HG03060 (cell line): ENCODE measurements around the gene ITPK1.

Experiments used
- ATAC-seq: cut with Tn5 transposase; IDR thresholded peaks from one replicate; pipeline ENCODE4 v1.9.1; 2021; ENCODE audit warnings: low read depth, moderate number of reproducible peaks; ENCODE audit not compliant: unreplicated experiment

ITPK1 gene

GRCh38 chr14:92944976-92945375 lies 170.7 kb downstream of the ITPK1 start:
- ATAC-seq: no peak

DNA sequence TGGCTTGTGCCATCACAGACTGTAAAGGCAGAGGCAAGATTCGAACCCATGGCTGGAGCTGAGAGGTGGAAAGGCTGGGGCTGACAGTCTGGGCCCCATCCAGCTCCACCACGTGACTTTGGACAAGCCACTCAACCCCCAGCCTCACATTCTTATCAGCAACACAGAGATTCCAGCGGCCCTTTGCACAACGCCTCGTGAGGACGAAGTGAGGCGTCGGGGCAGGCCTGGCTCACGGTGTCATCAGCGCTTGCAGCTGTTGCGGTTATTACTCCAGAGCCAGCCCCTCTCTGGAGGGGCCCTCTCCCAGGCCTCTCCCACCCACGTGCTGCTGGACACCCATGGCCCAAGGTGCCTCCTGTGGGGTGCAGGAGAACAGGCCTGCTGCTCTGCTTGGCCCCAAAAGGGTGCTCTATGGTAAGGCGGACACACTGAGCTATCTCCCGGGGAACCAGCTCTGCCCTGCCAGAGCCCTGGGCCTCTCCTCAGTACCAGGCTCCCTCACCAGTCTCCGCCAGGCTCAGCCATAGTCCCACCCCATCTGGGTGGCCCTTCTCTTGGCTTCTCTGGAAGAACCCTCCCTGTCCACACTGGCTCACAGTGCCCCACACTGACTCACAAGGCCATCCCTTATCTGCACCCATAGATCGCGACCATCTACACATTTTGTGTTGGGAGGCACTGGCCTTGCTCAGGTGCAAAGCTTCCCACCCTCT lies 171.7 kb downstream of the ITPK1 start:
- no peak for ATAC-seq

DNA sequence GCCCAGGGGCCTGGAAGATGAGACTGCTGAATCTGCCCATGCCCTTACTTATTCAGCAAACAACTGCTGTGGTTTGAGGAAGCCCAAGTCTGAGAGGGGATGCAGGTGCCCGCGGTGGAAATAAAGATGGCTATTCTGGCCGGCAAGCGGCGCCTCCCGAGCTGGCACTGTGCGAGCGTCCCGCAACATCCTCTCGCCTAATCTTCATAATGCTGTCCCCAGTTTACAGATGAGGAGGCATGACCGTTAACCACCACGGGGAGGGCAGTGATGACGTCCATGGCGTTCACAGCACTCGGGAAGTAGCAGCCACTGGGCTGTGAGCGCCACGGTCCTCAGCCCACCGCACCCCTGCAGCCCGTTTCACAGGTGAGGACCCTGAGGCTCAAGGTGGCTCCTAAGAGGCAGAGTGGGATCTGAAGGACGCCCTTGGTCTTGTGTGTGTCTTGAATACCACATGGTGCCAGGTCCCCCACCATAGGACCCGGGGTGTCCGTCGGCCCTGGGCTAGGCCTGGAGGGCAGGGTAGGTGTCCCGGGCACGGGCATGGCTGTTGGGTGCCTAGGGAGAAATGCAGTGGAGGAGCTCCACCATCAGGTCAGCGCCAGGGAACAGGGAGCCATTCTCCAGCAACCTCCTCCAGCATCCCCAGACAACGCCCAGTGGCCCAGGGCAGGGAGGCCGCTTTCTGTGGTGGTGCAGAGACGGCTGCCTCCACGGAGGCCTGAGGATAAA lies 172.6 kb downstream of the ITPK1 start:
- ATAC-seq: no peak

DNA sequence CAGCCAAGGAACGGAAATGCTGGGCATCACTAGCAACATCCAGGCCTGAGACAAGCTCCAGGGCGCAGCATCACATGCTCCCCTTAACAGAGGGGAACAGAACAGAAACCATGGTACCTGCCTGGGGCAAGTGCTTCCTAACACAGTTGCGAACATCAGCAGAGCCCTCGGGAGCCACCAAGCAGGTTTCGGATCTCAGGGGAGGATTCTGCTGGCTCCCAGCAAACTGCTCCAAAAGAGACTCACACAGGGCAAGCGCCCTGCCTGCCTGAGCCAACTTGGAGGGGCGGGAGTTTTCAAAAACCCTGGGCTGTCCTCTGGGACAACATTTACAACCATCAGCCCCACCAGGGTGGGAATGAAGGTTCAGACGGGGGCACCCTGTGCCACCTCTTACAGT lies 173.1 kb downstream of the ITPK1 start:
- ATAC-seq: no peak

DNA sequence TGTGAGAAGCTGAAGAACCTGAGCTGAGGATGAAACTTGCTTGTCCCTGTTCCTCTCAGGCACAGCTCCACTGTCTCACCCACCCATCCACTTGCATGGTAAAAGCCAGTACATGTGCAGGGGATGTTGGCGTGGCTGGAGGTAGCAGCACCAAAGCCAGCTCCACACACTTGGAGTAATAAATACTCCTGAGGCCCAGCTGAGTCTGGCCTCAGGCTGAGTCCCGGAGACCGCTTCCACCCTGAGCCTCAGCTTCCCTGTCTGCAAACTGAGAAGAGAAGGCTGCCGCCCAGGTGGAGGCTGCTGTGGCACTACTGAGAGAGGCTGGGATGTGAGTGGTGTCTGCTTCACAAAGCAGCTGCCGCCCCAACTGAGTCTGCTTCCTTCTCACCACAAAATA lies 173.6 kb downstream of the ITPK1 start:
- no peak for ATAC-seq

DNA sequence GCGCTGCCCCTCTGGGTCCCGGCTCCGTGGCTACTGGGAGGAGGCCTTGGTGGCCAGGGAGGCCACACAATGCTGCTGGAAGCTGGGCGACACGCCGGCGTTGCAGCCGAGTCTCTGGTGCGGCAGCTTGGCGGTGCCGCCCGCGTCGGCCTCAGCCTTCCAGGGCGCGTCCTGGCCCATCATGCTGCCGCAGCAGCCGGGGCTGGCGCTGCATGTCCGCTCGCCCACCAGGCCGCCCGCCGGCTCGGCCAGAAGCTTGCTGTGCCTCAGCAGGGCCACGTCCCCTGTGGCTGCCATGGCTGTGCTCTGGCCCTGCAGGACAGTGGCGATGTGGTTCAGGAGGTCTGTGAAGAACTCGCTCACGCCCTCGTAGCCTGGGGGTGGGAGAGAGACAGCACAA lies 174.2 kb downstream of the ITPK1 start:
- ATAC-seq: no peak

DNA sequence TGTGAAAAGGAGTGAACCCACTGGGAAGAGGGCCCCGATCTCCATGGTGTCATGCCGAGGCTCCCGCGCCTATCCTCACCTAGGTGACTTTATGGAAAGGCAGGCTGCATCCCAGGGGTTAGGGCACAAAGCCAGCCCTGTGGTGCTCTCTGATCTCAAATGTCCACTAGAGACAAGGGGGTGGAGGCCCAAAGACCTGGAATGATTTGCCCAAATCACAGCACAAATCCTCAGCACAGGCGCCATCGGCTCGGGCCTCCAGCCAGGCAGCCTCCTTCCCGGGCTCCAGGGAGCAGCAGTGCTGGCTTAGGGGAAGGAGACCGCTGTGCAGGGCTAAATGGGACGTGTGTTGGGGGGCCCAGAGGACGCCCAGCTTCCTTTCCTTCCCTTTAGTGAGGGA lies 175.2 kb downstream of the ITPK1 start:
- ATAC-seq: no peak

GRCh38 chr14:92939699-92940098 lies 176.0 kb downstream of the ITPK1 start:
- ATAC-seq: no peak

- ATAC-seq: no peak
Observed at GRCh38 chr14:92938890-92939671, 176.6 kb downstream of the ITPK1 start.

DNA sequence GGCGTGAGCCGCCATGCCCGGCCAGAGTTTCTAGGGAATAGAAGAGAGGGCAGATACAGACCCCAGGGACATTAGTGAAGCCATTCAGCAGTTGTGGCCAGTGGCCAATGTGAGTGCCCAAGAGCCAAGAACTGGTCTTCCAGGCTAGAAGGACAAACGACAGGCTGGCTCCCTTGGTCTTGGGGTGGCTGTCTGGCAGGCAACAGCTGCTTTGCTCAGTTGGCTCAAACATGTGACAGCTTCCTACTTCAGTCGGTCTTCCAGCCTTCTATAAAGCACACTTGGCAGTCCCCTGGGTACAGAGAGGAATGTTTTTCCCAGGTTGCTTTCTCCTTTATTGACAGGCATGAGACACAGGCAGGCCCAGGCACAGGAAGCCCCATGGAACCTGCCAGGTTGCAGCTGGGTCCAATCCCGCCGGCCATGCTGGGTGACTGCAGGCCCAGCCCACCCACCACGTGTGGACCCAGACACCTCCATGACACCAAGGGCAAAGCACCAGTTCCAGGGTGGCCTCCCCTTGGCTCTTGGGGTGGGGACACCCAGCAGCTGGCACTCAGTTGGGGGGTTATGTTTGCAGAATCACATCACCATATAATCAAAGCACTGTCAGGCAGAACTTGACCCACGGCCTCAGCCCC lies 177.4 kb downstream of the ITPK1 start:
- no peak for ATAC-seq

- ATAC-seq: no peak
Observed at GRCh38 chr14:92937051-92937937, 178.4 kb downstream of the ITPK1 start.

- no peak for ATAC-seq
Observed at GRCh38 chr14:92936085-92936484, 179.6 kb downstream of the ITPK1 start.

- no peak for ATAC-seq
Observed at GRCh38 chr14:92935446-92935845, 180.3 kb downstream of the ITPK1 start.

- no peak for ATAC-seq
Observed at GRCh38 chr14:92934196-92935085, 181.3 kb downstream of the ITPK1 start.

DNA sequence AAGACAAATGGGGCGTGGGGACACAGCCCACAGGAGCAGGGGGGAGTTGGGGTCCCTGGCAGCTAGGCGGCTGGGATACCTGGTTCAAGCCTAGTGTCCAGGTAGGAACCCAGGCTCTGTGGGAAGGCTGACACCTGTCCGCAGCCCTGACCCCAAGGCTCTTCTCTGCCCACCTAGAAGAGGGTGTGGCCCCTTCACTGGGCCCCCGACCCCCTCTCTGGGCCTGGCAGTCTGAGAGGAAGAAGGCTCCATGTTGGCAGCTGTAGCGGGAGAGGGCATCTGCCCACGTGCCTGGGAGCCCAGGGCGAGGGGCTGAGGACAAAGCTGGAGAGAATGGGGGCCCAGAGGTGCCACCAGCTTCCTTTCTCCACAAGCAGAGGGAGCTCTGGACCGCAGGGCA lies 182.2 kb downstream of the ITPK1 start:
- ATAC-seq: no peak

- ATAC-seq: no peak
Observed at GRCh38 chr14:92932448-92933395, 183.0 kb downstream of the ITPK1 start.

DNA sequence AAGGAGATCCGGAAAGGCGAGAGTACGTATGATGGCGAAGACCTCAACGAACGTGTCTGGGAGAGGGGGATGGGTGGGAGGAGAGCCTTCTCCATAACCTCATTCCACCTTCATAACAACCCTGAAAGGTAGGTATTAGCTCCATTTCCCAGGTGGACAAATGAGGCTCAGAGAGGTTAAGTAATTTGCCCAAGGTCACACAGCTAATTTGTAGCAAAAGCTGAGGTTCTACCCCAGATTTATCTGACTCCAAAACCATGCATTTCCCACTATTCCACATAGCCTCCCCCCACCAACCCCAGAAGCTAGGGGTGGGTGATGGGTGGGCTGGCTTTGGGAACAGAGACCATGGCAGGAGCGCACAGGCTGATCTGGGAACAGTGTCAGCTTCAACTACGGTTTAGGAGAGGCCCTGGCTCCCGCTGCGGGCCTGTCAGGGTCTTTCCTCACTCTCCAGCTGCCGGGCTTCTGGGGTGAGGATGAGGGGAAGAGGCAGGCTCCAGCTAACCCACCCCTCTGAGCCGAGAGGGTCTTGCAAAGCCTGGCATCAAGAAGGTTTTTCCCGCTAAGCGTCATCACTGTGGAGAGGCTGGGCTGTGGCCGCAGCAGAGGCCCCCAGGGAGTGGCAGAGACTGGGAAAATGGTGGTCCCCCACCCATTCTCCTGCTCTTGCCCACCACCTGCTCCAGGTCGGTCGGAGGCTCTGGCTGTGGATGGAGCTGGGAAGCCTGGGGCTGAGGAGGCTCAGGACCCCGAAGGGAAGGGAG lies 183.9 kb downstream of the ITPK1 start:
- no peak for ATAC-seq
